Astrocyte (in vitro differentiated cells and primary cell): ENCODE measurements around the gene PLEKHG1.

ENCODE experiments used
- EZH2 ChIP-seq: IDR thresholded peaks from 2 replicates; pipeline ENCODE4 v1.6.1; 2012; ENCODE audit warnings: mild to moderate bottlenecking, low read length, inconsistent platforms; ENCODE audit not compliant: insufficient read depth
- TF ChIP-seq, protein P1 (sequence below): IDR thresholded peaks from 2 replicates; pipeline ENCODE4 v1.5.1; 2011; ENCODE audit warnings: low read depth, mild to moderate bottlenecking, inconsistent platforms, low read length, moderate library complexity; ENCODE audit not compliant: insufficient read depth

DNA sequence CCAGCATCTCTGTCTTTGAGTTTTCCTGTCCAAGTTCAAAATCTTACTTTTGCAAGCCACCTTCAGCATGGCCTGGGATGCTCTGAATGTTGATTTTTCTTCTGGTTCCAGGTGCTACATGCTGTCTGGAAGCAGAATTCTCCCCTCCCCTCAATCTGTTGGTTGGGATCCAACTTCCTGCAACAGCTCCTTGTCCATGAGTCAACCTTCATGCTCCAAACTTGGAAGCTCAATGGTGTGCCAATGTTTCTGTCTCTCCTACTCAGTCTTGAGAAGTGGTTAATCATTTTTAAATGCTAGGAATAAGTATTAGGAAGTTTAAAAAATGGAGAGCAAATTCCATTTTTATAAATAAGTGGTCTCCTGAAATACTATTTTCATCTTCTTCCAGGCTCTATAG, 33.2 kb upstream of the PLEKHG1 start:
- TF ChIP-seq, protein P1, sequence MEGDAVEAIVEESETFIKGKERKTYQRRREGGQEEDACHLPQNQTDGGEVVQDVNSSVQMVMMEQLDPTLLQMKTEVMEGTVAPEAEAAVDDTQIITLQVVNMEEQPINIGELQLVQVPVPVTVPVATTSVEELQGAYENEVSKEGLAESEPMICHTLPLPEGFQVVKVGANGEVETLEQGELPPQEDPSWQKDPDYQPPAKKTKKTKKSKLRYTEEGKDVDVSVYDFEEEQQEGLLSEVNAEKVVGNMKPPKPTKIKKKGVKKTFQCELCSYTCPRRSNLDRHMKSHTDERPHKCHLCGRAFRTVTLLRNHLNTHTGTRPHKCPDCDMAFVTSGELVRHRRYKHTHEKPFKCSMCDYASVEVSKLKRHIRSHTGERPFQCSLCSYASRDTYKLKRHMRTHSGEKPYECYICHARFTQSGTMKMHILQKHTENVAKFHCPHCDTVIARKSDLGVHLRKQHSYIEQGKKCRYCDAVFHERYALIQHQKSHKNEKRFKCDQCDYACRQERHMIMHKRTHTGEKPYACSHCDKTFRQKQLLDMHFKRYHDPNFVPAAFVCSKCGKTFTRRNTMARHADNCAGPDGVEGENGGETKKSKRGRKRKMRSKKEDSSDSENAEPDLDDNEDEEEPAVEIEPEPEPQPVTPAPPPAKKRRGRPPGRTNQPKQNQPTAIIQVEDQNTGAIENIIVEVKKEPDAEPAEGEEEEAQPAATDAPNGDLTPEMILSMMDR: no peak
- no peak for TF ChIP-seq EZH2
